Breast epithelium (tissue), 4 donors: ENCODE results near the gene TMEM201. TPM values are rescaled to one million over a fixed set of nuclear protein-coding genes. Genes with fewer than 3 reads are reported as not detected.

Experiments
- DNase-seq, 2 donors: peaks; one replicate each; pipeline ENCODE4 v3.0.0-alpha.2; 2019; ENCODE audit warnings: low spot score in 2 of 2
- H3K27ac ChIP-seq, 2 donors: fragments of 200-600 bp; sonication (generic) in 1 of 2; one replicate each; pipeline ENCODE4 v1.5.1; 2016 to 2019; ENCODE audit warnings: mild to moderate bottlenecking in 1 of 2
- H3K27me3 ChIP-seq, 2 donors: fragments of 200-600 bp; sonication (generic) in 1 of 2; one replicate each; pipeline versions ENCODE4 v1.5.1 to v1.6.0; 2017 to 2019; ENCODE audit warnings: control low read depth in 1 of 2, mild to moderate bottlenecking in 1 of 2
- H3K36me3 ChIP-seq: fragments of 200-600 bp; one replicate; pipeline ENCODE4 v1.5.1; 2019
- H3K4me1 ChIP-seq, 2 donors: fragments of 200-600 bp; sonication (generic); one replicate each; pipeline ENCODE4 v1.5.1; 2016 to 2019; ENCODE audit warnings: control low read depth in 1 of 2
- H3K4me3 ChIP-seq, 3 donors: fragments of 200-600 bp; sonication (generic); 1 replicate in 2 of 3; 2 replicates in 1 of 3; pipeline ENCODE4 v1.5.1; 2016 to 2019; ENCODE audit warnings: mild to moderate bottlenecking in 3 of 3, moderate library complexity in 2 of 3
- H3K9me3 ChIP-seq, 2 donors: fragments of 200-600 bp; sonication (generic) in 1 of 2; one replicate each; pipeline ENCODE4 v1.5.1; 2016 to 2019; ENCODE audit warnings: control low read depth in 1 of 2
- POLR2A ChIP-seq: fragments of 450-650 bp; IDR thresholded peaks from one replicate; pipeline ENCODE4 v1.6.1; 2016; ENCODE audit warnings: antibody characterized with exemption, mild to moderate bottlenecking, moderate library complexity
- POLR2AphosphoS5 ChIP-seq, 3 donors: sonication (generic); formaldehyde crosslinking; IDR thresholded peaks; one replicate each; pipeline ENCODE4 v1.6.1; 2017; ENCODE audit warnings: antibody characterized with exemption in 3 of 3
- intact Hi-C: fragments of 100-400 bp; cut with DNase I; formaldehyde crosslinking; loops from one replicate; pipeline ENCODE4 v1.15.1; 2023; ENCODE audit warnings: low total_unique reads
- total RNA-seq, 3 donors: library from RNA; depleted of rRNA; stranded (reverse); fragments of >200 nt; gene quantifications; one replicate each; pipeline ENCODE4 v1.1.0, GENCODE V29; 2016
- TF ChIP-seq, protein P1 (sequence below), 3 donors: fragments of 450-650 bp; IDR thresholded peaks; one replicate each; pipeline ENCODE4 v1.5.1; 2016 to 2017; ENCODE audit warnings: antibody characterized with exemption in 3 of 3, mild to moderate bottlenecking in 3 of 3, moderate library complexity in 3 of 3

The TMEM201 gene
- total RNA-seq, 3 donors from 2014 or later = 5.0 to 6.2 (median 5.0) TPM

- peaks cover 0 to 5% of the 10 kb centered on the region in 2 donors for H3K4me1 ChIP-seq
- no peak for DNase-seq
- intact Hi-C loops = no loop called here
- TF ChIP-seq POLR2A (no peak), POLR2AphosphoS5 (IDR thresholded peaks at IDR 0.05) (no peak)
- TF ChIP-seq, protein P1, sequence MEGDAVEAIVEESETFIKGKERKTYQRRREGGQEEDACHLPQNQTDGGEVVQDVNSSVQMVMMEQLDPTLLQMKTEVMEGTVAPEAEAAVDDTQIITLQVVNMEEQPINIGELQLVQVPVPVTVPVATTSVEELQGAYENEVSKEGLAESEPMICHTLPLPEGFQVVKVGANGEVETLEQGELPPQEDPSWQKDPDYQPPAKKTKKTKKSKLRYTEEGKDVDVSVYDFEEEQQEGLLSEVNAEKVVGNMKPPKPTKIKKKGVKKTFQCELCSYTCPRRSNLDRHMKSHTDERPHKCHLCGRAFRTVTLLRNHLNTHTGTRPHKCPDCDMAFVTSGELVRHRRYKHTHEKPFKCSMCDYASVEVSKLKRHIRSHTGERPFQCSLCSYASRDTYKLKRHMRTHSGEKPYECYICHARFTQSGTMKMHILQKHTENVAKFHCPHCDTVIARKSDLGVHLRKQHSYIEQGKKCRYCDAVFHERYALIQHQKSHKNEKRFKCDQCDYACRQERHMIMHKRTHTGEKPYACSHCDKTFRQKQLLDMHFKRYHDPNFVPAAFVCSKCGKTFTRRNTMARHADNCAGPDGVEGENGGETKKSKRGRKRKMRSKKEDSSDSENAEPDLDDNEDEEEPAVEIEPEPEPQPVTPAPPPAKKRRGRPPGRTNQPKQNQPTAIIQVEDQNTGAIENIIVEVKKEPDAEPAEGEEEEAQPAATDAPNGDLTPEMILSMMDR (IDR thresholded peaks at IDR 0.05) = no peak
- H3K9me3 ChIP-seq = no peaks in the 10 kb centered on the region
- H3K36me3 ChIP-seq = no peaks in the 10 kb centered on the region
- peak overlapping the region in 1 of 2 donors; percentile 48 for H3K27ac ChIP-seq
- peak overlapping the region; percentile 50 to 76 (median 58) for H3K4me3 ChIP-seq
- peaks cover 4 to 17% of the 10 kb centered on the region in 2 donors for H3K27me3 ChIP-seq
Observed at GRCh38 chr1:9652379-9653209, 63.9 kb downstream of the TMEM201 start.

DNA sequence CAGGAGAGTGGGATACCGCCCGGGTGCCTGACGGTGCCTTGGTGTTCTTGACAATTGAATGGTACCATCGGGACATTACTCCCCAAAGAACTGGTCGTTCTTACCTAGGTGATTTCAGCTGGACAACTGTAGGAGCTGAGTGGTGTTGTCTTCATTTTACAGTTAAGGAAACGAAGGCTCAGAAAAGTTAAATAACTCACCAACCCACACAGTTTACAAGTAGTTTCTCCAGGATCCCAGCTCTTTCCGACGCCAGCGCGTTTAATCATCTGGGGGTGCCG lies 64.4 kb downstream of the TMEM201 start:
- Histone ChIP-seq H3K9me3 (no peaks in the 10 kb centered on the region), H3K27ac (peak overlapping the region in 1 of 2 donors; percentile 5), H3K4me1 (peaks cover 0 to 5% of the 10 kb centered on the region in 2 donors), H3K27me3 (peaks cover 4 to 17% of the 10 kb centered on the region in 2 donors), H3K4me3 (peak overlapping the region; percentile 50 to 76 (median 58)), H3K36me3 (no peaks in the 10 kb centered on the region)
- TF ChIP-seq POLR2AphosphoS5 (IDR thresholded peaks at IDR 0.05) (no peak), POLR2A (no peak)
- TF ChIP-seq, protein P1 (IDR thresholded peaks at IDR 0.05) = no peak
- intact Hi-C loops = no loop called here
- no peak for DNase-seq

GRCh38 chr1:9653491-9654050 lies 64.9 kb downstream of the TMEM201 start:
- Histone ChIP-seq H3K27ac (peak overlapping the region; percentile 17 to 48), H3K36me3 (no peaks in the 10 kb centered on the region), H3K9me3 (no peaks in the 10 kb centered on the region), H3K4me3 (peak overlapping the region in 2 of 3 donors; percentile 58 to 76), H3K27me3 (peaks cover 4 to 17% of the 10 kb centered on the region in 2 donors), H3K4me1 (peaks cover 0 to 5% of the 10 kb centered on the region in 2 donors)
- TF ChIP-seq POLR2A (no peak), POLR2AphosphoS5 (IDR thresholded peaks at IDR 0.05) (no peak)
- TF ChIP-seq, protein P1 (IDR thresholded peaks at IDR 0.05) = no peak
- intact Hi-C loops = no loop called here
- DNase-seq = no peak

DNA sequence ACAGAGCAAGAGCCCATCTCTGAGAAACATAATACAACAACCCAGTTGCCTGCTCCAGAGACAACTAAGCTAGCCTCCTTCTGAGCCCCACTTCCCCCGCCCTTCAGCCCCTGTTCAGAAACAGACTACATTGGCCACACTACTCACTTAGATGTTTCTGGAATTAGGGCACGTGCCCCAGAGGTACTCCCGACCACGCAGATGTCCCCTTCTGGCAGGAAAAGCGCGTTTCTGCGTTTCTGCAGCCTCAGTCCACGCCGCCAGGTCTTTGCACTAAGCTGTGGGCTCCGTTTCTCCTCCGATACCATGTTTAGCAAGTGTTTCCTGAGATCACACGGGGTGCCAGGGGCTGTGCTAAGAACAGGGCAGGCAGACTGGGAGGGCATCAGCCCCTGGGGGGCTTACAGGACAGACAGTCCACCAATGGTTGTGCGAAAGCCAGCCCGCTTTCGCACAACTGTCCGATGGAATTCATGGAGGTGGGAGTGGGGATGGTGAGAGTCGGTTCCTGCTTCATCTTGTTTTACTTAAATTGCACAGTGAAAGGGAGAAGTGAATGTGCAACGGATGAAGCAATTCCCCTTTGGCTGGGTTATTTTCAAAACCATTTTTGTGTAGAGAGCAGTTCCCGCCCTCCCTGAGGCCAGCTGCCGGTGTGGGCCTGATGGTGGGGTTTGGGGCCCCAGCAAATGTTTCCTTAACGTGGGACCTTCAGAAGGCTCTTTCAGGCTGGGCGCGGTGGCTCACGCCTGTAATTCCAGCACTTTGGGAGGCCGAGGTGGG lies 65.5 kb downstream of the TMEM201 start:
- H3K4me1 ChIP-seq = peaks cover 0 to 5% of the 10 kb centered on the region in 2 donors
- H3K9me3 ChIP-seq = no peaks in the 10 kb centered on the region
- peak overlapping the region in 1 of 3 donors; percentile 76 for H3K4me3 ChIP-seq
- intact Hi-C loops = no loop called here
- no peak for TF ChIP-seq POLR2A
- TF ChIP-seq POLR2AphosphoS5 (IDR thresholded peaks at IDR 0.05) = no peak
- TF ChIP-seq, protein P1 (IDR thresholded peaks at IDR 0.05) = no peak
- peak overlapping the region; percentile 17 to 48 for H3K27ac ChIP-seq
- H3K27me3 ChIP-seq = peaks cover 4 to 17% of the 10 kb centered on the region in 2 donors
- no peak for DNase-seq
- H3K36me3 ChIP-seq = no peaks in the 10 kb centered on the region
